ENCODE data around the gene OTUD5.

OTUD5 gene

DNA sequence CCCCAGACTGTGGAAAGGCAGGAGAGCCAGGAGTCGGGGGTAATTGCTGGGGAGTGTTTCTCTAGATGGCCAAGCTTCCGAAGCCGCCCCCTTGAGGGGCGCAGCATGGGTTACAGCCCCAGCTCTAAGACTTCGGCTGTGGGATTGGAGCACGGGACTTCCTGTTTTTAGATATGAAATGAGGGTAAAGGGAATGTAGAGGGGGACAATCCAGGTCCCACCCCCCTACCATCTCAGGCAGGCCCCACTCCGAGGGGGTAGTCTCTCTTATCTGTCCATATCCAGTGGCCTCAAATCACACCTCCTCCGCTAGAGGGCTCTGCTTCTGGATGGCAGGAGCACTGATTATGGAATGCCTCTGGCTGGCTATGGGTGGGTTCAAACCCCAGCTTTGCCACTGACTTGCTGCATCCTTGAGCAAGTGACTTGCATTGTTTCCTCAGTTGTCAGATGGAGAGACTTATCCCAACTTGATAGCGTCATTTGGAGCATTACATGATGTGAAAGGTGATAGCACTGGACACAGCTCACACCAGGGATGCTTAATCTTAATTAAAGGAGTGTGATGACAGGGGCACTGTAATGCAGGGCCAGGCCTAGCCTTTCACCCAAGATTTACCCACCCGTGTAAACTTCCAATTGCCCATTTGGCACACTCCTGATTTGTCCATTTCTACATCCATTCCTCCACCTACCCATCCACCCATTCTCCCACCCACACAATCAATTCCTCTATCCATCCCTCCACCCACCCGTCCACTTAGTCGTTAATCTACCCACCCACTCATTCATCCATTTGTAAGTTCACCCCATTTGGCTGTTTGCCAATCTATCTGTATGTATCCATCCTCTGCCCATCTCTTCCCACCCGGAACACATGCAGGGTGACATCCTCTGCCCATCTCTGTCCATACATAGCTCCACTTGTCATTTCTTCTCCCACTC is 15.1 kb upstream of the OTUD5 start:
- peak; percentile 11 for DNase-seq (ENCODE audit: low read depth)

DNA sequence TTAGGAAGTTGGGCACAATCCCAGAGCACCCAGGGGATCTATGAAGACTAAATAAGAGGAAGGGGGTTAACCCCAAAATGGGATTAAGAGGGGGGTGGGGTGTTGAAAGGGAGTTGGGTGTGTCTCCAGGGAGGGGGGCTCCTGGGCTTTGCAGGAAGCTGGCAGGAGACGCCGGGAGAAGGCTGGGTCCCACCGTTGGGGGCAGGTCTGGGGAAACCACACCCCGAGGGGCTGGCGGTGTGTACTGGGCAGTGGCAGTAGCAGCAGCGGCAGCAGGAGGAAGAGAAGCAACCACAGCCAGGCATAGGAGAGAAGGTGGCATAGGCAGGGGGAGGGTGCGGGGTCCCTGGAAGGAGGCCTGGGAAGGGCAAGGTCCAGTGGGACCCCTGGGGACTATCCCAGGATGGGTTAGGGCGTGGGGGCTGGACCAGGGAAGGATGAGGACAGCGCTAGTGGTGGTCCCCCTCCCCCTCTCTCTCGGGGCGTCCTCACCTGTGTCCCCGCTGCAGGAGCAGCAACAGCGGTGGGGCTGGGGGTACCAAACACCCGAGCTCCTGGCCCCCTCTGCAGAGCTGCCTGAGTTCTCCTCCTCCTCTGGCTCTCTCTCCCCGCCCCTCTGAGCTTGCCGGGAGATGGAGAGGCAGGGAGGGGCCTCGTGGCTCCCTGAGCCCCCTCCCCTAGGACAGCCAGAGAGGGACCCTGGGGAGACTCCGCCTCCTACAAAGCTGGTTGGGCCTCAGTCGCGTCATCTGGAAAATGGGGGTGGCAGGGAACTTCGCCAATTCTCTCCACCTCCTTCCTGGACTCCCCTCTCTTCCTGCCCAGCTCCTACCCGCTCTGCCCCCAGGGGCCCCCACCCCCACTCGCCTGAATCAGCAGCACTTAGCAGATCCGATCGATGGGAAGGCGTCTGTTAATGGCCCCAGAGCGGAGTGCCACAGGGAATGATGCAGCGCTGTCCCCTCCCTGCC is 14.1 kb upstream of the OTUD5 start, which contains the start of gene KCND1:
Gene KCND1, minus strand, starts transcription at position 596 of the 971 bp plus-strand sequence. CDS start 1,573 bp downstream, outside the sequence.
- no peak for DNase-seq (ENCODE audit: low read depth)

DNA sequence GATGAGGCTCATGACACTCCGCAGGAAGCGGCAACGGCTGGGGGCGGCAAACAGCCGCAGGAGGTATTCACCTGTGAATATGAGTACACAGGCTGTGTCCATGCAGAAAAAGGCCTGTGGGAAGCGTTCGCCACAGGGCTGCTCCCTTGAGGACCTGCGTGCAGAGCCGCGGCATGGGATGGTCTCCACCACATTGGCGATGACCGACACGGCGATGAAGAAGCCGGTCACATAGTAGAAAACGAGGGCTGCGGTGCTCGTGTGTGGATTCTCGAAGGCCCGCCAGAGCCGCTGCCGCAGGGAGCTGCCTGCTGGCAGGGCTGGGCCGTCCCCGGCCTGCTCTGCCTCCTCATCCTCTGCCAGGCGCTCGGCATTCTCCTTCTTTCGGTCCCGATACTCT is 12.1 kb upstream of the OTUD5 start:
- no peak for DNase-seq (ENCODE audit: low read depth)

DNA sequence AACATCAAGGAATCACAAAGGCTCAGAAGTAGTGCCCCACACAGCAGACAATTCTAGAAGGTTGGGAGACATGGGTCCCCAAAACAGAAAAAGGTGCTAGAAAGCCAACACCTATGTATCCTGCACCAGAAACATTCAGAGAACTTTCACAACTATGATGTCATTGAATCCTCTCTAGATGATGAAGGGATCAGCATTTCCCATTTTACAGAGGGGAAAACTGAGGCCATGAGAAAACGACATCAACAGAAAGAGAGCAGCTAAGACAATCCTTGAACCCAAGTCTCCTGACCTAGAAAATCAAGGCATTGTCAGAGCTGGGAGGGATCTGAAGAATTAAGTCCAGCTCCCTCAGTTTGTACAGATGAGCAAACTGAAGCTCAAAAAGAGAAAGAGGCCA is 11.0 kb upstream of the OTUD5 start:
- no peak for DNase-seq (ENCODE audit: low read depth)

DNA sequence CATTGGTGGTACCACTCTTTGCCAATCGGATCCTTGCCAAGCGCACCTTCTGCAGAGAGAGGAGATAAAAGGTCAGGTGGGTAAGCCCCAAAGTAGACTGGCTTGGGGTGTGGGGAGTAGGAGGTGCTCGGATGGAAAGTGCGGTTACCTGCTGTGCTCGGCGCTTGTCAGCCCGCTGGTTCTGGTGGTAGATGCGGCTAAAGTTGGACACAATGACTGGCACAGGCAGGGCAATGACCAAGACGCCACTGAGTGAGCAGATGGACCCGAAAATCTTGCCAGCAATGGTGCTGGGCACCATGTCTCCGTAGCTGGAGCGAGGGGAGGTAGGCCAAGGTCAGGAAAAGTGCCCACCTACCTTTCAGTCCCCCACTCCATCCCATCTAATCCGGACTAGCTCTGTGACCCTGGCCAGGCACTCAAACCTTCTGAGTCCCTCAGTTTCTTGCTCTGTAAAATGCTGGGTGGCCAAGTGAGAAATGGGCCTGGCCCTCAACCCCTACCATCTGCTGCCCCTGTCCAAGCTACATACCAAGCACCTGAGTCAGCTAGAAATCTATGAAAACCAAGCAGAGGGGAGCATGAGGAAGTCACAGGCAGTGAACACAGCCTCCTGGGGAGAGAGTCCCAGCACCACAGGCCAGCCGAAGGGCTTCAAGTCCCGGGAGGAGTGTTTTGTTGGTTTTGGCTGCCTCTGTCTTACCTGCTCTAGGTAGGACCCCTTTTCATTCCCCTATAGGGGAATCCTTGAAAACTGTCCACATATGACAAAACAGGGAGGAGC is 9.6 kb upstream of the OTUD5 start:
- DNase-seq (ENCODE audit: low read depth), result no peak

DNA sequence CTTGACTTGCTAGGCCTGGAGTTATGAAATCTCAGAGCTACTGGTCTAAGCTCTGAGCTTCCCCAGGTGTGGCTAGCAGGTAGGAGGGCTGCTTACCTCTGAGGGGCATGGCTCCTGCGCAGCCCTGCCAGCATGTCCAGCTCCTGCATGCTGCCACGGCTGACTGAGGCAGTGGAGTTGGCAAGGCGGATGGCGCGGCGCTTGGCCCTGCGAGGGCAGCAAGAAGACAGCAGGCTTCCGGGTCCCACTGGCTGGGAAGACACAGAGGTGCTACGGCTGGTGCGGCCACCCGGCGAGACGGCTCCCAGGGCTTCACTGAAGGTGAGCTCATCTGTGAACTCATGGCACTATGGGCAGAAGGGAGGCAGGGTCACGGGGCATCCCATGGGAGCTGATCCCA is 8.6 kb upstream of the OTUD5 start:
- DNase-seq (ENCODE audit: low read depth), result no peak

DNA sequence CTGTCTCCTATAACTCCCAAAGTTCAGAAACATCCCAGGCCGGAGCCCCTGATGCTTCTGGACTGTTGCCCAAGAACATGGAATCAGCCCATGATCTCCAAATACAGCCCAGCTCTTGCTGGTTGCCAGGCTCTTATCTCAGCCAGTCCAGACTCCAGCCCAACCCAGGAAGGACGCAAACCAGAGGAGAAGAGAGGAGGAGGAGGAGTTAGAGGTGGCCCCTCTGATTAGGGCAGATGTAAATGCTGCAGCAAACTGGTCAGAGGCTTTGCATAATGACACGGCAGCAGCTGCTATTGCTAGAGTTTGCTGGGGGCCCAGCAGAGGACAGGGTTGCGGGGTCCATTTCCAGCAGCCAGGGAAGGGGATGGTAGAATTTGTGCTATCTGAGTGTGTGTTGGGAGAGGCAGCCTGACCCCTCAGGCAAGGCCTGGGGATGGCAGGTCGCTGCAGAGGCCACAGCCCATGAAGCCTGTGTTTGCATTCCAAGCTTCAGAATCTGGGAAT is 4.2 kb upstream of the OTUD5 start:
- no peak for DNase-seq (ENCODE audit: low read depth)

DNA sequence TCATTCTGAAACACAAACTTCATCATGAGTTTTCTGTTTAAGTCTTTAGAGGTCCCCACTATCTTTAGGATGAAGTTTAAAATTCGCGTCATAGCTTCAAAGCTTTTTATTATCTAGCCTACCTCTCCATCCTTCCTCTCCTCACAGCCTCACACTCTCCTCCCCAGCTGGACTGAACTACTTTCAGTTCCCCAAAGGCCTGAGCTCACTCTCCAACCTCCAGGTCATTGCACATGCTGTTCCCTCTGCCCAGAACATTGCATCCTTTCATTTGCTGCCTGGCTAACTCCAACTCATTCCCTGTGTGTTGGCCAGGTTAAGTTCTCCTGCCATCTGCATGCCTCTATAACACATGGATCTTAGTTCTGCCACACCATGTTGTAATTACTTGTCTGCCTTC is 2.9 kb upstream of the OTUD5 start:
- DNase-seq (ENCODE audit: low read depth), result no peak

DNA sequence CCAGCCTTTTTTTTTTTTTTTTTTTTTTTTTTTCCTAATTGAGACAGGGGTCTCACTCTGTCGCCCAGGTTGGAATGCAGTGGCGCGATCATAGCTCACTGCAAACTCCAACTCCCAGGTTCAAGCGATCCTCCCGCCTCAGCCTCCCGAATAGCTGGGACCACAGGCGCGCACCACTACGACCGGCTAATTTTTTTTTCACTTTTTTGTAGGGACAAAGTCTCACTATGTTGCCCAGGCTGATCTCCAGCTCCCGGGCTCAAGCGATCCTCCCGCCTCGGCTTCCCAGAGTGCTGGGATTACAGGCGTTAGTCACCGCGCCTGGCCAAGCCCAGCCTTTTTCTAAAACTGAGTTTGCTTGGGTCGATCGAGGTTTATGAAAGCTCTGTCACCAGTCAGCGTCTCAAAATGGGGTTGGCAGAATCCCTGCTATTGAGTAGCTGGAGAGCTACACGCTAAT is 1.3 kb upstream of the OTUD5 start:
- DNase-seq (ENCODE audit: low read depth), result no peak

DNA sequence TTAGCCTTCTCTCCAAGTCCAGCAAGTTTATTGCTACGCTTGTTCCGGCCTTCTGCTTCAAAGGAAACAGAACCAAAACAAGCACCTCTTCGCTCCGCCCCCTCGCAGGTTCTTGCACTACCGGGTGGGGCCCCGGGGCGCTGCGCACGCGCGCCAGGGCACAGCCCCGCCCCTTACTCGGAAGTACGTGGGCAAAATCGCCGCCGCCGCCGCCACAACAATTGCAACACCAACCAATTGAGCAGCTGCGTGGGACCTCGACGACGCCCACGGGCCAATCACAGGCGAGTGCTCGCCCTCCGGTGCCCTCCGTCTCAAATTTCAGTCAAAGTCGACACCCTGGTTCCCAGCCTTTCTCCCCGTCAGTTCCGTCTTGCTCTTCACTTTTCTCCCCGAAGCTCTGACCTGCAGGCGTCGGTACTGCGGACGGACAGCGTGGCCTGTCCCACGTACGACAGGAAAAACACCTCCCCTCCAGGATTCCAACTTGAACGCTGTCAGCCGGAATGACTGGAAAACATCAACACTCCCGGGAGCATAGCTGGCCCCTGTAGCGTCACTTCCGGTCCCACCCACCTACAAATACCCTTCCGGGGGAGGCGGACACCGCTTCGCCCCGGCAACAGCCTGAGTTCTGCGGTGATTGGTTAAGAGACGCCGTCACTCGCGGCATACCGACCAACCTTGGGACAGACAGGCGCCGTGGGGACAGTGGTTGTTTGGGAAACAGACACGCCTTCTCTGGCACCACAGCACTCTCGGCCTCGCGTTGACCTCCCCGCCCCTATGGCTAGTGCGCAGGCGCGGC is 624 bp upstream of the OTUD5 start:
- DNase-seq (ENCODE audit: low read depth), result peak; percentile 86

DNA sequence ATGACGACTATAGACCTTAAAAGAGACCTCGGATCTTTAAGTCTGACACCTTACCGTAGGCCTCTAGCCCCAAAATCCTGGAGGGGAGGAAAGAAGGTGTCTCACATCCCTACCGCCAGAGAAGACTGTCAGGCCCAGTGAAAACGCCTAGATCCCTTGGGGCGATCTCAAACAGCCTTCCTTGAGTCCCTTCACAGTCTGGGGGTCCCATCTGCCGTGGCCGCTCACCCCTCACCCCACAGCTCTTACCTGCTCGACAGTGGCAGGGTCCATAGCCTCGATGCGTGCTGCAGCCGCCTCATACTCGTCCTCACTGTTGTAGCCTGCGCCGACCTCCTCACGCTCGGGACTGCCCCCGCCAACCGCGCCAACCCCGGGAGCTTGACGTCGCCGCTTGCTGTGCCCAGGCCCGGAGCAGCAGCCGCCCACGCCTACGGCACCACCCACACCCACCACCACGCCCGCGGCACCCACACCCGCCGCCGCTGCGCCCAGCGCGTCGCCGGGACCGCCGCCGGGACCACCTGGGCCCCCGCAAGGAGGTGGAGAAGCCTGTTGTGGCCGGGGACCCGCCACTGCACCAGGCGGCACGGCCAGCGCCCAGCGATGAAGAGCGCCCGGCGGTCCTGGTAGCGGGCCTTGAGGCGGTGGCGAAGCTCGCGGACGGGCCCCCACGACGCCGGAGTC is 536 bp downstream of the OTUD5 start:
- no peak for DNase-seq (ENCODE audit: low read depth)

DNA sequence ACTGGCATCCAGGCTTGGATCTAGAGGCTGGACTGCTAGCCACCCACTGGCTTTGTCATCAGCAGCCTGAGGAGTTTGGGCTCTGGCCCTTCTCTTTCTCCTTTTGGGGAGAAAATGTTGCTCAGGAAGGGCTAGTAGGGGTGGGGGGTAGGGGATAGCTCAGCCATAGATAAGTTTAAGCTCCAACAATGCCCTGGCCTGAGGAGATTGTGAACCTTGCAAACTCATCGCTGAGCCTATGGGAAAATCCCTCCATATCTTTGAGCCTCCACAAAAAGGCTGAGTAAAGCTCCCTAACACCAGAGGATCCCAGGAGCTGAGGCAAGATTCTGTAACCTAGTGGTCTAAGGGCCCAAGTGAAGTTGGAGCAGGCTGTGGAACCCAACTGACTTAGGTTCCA is 8.8 kb downstream of the OTUD5 start:
- no peak for DNase-seq (ENCODE audit: low read depth)

DNA sequence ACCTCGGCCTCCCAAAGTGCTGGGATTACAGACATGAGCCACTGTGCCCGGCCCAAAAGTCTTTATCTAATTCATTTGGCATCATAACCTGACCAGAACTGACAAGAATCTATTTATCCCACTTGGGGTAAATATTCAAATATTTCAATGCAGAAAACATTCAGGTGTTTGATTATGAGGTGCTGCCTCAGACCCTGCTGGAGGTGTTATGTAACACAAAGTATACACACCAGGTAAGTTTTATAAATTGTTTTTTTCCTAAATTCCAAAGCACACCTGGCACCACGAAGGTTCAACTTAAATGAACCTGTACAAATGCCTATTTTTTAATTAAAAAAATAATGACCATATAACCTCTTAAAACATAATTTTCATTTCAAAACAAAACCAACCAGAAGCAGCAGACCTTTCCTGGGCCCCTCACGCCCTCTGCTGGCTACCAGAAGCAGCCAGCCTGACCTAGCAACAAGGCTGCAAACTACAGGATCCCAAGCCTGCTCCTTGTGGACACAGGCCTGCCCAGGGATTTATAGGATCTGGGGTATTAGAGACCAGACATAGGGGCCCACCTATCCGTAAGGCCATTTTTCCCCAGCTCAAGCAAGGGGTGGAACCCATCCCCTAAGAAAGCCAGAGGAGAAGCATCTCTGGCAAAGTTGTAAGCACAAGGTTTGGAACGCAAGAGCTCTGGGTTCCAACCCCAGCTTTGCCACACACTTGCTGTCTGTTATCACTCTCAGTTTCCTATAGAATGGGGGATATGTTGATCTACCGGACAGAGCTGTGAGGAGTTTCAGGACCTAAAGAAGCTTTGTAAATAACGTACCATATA is 11.7 kb downstream of the OTUD5 start:
- DNase-seq (ENCODE audit: low read depth), result peak; percentile 34

DNA sequence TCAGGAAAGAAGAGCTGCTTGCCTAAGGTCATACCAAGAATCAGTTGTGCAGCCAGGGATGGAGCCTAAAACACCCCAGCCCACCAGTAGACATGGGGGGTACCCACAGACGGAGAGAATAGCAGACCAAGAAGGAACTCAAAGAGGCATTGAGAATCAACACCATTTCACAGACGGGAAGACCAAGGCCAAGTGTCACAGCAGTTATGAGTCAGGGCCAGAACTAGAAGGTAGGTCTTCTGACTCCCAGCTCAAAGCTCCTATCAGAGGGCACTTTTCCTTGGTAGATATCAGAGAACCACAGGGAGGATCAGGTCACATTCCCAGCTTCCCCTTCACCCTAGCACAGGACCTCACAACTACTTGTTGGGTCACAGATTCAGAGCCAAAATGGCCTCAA is 14.5 kb downstream of the OTUD5 start:
- DNase-seq (ENCODE audit: low read depth), result no peak

DNA sequence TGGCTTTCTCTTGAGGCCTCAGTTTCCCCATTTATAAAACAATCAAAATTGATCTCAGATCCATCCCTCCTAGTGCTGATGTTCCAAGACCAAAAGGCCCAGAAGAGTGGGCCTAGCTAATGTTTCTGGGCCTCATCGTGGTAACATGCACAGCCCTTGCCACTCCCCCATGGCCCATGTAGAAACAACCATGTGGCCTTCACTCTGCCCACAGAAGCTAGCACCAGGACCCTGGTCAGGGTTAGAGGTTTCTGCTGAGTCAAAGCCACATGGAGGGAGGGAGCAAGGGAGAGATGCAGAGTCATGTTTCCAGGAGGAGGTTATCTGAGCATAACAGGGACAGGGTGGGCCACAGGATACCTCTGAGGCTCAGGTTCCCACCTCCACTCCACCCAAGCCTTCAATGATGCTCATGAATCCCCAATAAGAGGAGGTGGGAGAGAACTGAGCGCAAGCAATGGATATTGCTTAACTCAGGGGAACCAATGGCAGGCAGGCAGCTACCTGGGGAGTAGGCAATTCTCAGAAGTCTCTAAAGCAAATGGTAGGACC is 16.9 kb downstream of the OTUD5 start:
- DNase-seq (ENCODE audit: low read depth), result no peak

DNA sequence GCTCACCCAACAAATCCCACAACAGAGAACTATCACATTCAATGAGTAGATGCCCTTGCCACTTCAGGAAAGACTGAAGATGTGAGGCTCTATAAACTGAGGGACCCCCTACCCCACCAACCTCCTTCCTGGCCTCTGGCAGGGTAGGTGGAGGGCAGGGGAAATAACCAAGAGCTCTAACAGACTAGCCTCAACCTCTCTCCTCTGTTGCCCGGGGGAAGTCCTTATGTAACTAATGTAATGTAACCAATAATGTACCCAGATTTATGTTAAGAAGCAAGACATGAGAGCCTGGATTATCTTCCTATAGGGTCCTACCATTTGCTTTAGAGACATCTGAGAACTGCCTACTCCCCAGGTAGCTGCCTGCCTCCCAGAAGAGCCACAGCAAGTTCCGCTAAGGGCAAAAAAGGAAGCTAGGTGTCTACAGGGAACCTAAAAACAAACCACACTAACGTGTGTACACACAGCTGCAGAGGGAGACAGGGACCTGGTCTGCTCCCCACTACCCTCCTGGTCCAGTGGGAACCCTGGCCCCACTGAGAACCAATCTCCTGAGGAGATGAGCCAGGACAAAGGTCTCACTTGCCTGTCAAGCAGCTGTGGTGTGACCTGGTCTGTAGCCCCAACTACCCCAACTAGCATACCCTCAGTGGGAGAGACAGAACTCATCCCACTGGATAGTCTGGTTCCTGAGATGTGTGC is 17.7 kb downstream of the OTUD5 start:
- no peak for DNase-seq (ENCODE audit: low read depth)

DNA sequence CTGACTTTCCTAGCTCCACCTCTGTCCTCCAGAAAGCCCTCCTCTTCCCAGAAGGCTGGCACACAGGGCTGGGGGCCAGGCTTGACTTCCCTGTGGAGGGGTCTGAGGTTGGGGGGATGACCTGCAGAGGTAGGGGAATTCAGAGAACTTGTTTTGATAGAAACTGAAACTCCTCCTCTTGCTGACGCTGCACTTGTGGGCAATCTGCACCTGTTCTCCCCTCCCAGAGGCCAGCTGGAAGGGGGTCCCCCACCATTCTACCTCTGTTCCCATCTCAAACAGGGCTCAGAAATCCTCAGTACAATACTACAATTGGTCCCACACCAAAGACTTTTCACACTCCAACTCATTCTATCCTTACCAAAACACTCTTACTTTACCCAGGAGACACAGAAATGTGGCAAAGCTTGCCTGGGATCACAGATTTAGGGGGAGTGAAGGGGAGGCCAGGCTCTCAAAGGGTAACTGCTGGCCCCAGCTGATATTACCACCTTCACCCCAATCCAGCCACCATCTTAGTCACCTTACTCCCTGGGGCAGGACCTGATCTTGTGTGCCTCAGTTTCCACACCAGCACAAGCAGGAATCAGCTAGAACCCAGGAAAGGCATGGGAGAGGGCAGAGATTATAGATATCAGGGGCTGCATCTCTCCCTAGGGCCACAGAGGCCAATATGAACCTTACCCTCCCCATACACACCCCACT is 18.5 kb downstream of the OTUD5 start:
- no peak for DNase-seq (ENCODE audit: low read depth)

All from activated T-cell treated with anti-CD3 and anti-CD28 coated beads for 1 hour (primary cell).